ENCODE measurements around the gene PIR. TPM values are rescaled to one million over a fixed set of nuclear protein-coding genes. Genes with fewer than 3 reads are reported as not detected.

Gene PIR
- total RNA-seq, 2 experiments from 2014 or later: 1.7 to 2.1 TPM

- CTCF ChIA-PET: no interaction called here
- POLR2A ChIA-PET: no interaction called here
Observed at GRCh38 chrX:15430076-15430475, 63.1 kb downstream of the PIR start.

GRCh38 chrX:15425024-15425423 is 68.1 kb downstream of the PIR start:
- ChIA-PET CTCF (no interaction called here), POLR2A (no interaction called here)

- ChIA-PET CTCF (interaction anchor here (0.9 kb wide), 1 partner anchor 47 kb away, joined by 3 read pairs; no protein-coding TSS in a partner anchor), POLR2A (no interaction called here)
Observed at GRCh38 chrX:15418707-15419181, 74.4 kb downstream of the PIR start.

GRCh38 chrX:15418041-15418706 is 75.0 kb downstream of the PIR start:
- ChIA-PET CTCF (no interaction called here), POLR2A (no interaction called here)

GRCh38 chrX:15416133-15416993 is 76.8 kb downstream of the PIR start:
- ChIA-PET CTCF (no interaction called here), POLR2A (no interaction called here)

- ChIA-PET POLR2A (no interaction called here), CTCF (no interaction called here)
Observed at GRCh38 chrX:15413101-15413500, 80.0 kb downstream of the PIR start.

GRCh38 chrX:15410947-15411346 is 82.2 kb downstream of the PIR start:
- CTCF ChIA-PET: no interaction called here
- POLR2A ChIA-PET: no interaction called here

- ChIA-PET POLR2A (no interaction called here), CTCF (no interaction called here)
Observed at GRCh38 chrX:15410430-15410829, 82.7 kb downstream of the PIR start.

- POLR2A ChIA-PET: no interaction called here
- CTCF ChIA-PET: no interaction called here
Observed at GRCh38 chrX:15405846-15406245, 87.3 kb downstream of the PIR start.

- ChIA-PET POLR2A (no interaction called here), CTCF (no interaction called here)
Observed at GRCh38 chrX:15404401-15405096, 88.6 kb downstream of the PIR start.

- ChIA-PET POLR2A (no interaction called here), CTCF (no interaction called here)
Observed at GRCh38 chrX:15401378-15401777, 91.8 kb downstream of the PIR start.

- CTCF ChIA-PET: no interaction called here
- POLR2A ChIA-PET: no interaction called here
Observed at GRCh38 chrX:15399962-15400391, 93.2 kb downstream of the PIR start.

- POLR2A ChIA-PET: no interaction called here
- CTCF ChIA-PET: no interaction called here
Observed at GRCh38 chrX:15398874-15399273, 94.3 kb downstream of the PIR start.

GRCh38 chrX:15395789-15396188 is 97.3 kb downstream of the PIR start:
- POLR2A ChIA-PET: no interaction called here
- CTCF ChIA-PET: no interaction called here

- ChIA-PET CTCF (no interaction called here), POLR2A (no interaction called here)
Observed at GRCh38 chrX:15391850-15392249, 101.3 kb downstream of the PIR start.

- POLR2A ChIA-PET: no interaction called here
- CTCF ChIA-PET: no interaction called here
Observed at GRCh38 chrX:15384304-15384703, 108.8 kb downstream of the PIR start, which contains the start of gene VEGFD. Gene VEGFD, minus strand, starts transcription at chrX:15384413. Its CDS starts 467 bp downstream, at chrX:15383946.

GRCh38 chrX:15382813-15383212 is 110.3 kb downstream of the PIR start:
- ChIA-PET POLR2A (no interaction called here), CTCF (no interaction called here)

- POLR2A ChIA-PET: no interaction called here
- CTCF ChIA-PET: no interaction called here
Observed at GRCh38 chrX:15376956-15377355, 116.2 kb downstream of the PIR start.

GRCh38 chrX:15373976-15374375 is 119.2 kb downstream of the PIR start:
- ChIA-PET POLR2A (no interaction called here), CTCF (interaction anchor here (1.0 kb wide), 1 partner anchor 22 kb away, joined by 3 read pairs; no protein-coding TSS in a partner anchor)

GRCh38 chrX:15366506-15367352 is 126.4 kb downstream of the PIR start:
- POLR2A ChIA-PET: interaction anchor here (0.5 kb wide), 1 partner anchor 171 kb away, joined by 3 read pairs; no protein-coding TSS in a partner anchor
- CTCF ChIA-PET: no interaction called here
